GM18909 (cell line): Measurements from ENCODE around the gene ASTN2.

Experiments
- ATAC-seq: cut with Tn5 transposase; IDR thresholded peaks from one replicate; pipeline ENCODE4 v1.9.1; 2021; ENCODE audit warnings: mild to moderate bottlenecking; ENCODE audit not compliant: unreplicated experiment, poor library complexity

The ASTN2 gene

GRCh38 chr9:117043159-117043558 is 371.7 kb downstream of the ASTN2 start:
- no peak for ATAC-seq

DNA sequence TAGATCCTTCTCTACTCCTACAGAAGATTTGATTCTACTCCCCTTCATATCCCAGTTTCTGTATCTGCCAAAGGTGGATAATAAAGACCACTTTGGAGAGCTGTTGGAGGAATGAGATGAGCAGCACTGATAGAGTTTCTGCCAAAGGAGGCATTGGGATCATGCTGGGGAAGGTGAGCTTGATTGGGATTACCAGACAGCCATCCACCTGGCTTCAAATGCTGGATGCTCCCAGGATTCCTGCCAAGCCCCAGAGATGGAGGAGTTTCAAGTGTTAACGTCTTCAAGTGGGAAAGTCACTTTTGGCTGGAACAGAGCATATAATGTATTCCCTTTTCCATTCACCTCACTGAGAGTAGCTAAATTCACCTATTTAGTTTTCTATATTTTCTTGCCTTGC is 379.3 kb downstream of the ASTN2 start:
- no peak for ATAC-seq

DNA sequence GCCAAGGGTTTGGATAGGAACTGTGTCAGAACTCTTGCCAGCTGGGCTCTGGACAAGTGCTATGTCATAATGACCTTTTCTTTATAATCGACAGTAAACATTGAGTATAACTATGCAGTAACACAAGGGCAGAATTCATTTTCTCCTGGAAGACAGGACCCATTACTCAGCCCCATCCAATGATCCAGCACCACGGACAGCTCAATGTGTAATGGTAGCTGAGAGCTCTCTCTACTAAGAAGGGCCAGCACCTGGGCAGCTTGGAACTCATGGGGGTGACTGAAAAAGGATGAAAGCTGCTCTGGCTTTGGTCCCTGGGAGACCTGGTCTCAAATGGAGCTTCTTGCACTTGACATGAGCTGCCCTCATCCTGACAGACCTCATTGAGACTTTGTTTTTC is 380.0 kb downstream of the ASTN2 start:
- ATAC-seq = no peak

- no peak for ATAC-seq
These were observed 384.5 kb downstream of the ASTN2 start for GRCh38 chr9:117030254-117030768.

DNA sequence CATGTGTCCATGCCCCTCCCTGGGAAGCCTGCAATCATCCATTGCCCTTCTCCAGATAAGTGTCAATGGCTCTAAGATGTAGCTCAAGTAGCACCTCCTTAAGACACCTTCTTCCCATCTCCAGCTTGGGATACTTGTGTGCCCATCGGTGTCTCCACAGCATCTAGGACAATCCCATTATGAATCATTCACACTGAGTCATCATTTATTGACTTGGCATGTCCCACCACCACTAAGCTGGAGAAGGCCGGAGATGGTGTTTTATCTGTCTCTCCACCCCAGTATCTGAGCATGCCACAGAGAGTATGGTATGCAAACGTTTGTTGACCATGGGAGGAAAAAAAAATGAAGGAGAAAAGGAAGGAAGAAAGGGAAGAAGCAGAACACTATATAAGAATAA is 385.5 kb downstream of the ASTN2 start:
- ATAC-seq = no peak

GRCh38 chr9:117028103-117028858 is 386.6 kb downstream of the ASTN2 start:
- no peak for ATAC-seq

DNA sequence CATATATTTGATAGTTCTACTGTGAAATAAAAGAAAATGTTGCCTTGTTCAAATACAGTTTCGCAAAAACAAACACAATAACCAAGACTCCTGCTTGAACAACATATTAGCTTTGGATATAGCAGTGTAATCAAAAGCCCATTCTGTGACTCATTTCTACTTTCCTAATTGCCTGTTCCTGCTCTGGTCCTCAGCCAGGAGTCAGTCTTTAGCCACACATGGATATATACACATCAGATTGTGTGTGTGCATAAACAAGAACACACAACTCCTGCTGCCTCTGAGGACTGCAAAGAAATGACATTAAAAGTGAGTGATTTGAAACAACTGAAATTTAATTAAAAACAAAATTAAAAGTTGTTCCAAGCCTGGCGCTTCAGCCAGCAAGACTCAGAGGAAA is 393.0 kb downstream of the ASTN2 start:
- no peak for ATAC-seq

DNA sequence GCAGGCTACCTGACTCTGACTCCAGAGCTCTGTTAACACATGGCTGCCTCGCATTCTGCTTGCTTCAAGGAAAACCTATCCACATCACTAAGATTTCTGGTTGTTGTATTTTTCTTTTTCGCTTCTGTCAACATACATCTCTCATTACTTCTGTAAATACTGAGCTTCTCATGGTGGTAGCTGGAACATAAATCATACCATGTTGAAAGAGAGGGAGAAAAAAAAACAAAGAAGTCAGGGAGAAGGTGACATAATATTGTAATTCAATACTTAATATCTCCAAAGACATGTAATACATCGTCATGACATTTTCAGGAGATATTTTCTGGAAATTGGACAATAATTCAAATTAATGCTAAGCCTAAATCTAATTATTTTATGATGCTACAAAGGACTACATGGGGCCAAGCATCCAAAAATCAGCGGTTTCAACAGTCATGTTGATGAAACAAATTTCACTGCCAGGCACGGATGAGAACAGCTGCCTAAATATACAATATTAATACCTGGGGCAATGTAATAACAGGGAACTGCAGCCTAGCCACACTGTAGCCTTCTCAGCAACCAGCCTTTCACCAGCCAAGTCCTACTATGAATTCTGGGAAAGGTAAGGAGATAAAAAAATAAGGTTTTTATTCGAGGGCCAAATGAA is 395.8 kb downstream of the ASTN2 start:
- ATAC-seq = no peak

- ATAC-seq = no peak
These were observed 397.4 kb downstream of the ASTN2 start for GRCh38 chr9:117017414-117017985.

GRCh38 chr9:117014061-117014460 is 400.8 kb downstream of the ASTN2 start:
- ATAC-seq = no peak

GRCh38 chr9:117013440-117013995 is 401.3 kb downstream of the ASTN2 start:
- ATAC-seq = no peak

- ATAC-seq = no peak
These were observed 404.8 kb downstream of the ASTN2 start for GRCh38 chr9:117010061-117010460.

GRCh38 chr9:117008876-117009275 is 406.0 kb downstream of the ASTN2 start:
- no peak for ATAC-seq

- no peak for ATAC-seq
These were observed 406.4 kb downstream of the ASTN2 start for GRCh38 chr9:117008461-117008860.

DNA sequence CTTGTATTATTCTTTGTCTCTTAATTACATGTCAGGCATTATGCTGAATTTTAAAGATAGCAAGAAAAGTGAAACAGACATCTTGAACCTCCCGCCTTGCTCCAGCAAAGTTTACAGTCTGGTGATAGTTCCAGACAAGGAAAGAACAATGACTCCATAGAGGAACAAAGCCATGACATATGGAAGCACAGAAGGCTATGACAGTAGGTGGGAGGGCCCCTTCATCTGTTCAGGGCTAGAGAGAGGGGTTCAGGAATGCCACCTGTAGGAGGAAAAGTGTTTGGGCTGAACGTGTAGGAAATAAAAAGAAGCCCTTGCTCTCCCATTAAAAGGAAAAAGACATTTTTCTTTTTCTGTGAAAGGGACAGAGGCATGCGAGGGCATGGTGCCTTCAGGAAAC is 412.2 kb downstream of the ASTN2 start:
- ATAC-seq = no peak

- no peak for ATAC-seq
These were observed 414.0 kb downstream of the ASTN2 start for GRCh38 chr9:117000834-117001233.

DNA sequence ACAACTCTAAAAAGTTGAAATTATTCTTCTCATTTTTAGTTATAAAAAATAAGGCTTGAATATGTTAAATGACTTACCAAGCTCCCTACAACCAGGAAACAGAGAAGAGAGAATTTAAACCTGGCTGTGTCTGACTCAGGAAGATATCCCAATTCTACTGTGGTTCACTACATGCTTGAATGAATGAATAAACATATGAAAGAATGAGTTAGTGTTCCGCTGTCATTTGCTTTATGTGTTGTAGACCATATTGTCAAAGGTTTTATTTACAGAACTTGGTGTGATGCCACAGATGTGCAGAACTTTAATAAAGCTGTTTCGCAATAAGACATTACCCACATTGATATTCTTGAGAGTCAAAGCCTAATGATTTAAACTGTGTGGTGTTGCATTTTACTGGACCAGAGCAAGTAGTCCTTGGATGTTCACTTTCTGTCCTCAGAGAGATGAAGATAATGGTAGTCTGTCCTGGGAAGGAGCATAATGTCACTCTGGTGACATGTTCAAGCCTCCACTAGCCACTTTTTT is 414.6 kb downstream of the ASTN2 start:
- ATAC-seq = no peak

DNA sequence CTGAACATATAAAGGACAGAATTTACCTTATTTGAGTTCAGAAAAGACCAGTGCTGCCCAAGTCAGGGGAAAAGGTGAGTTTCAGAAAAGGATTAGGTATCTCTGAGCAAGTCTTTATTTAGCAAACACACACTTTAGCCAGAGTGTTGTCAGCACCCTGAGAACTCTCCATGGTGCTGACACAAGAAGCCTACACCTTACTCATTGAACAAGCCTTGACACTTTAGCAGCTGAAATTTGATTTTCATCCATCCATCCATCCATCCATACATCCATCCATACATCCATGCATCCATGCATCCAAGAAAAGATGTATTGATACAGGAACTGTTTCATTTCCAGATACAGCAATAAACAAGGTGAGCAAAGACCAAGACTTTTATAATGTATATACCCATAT is 416.6 kb downstream of the ASTN2 start:
- no peak for ATAC-seq

DNA sequence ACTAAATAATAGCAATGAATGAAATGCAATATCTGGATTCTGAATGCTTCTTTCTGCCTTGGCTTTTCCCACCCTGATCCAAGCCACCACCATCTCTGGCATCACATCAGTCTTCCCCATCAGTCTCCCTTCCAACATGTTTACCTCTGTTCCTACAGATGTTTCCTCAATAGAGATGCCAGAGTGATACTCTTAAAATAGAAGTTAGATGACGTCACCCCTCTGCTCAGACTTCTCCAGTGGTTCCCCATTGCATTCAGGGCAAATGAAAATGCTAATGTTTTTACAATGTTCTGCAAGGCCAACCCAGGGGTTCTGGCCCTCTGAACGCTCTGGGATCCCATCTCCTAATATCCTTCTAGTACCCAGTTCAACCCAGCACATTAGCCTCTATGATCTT is 422.0 kb downstream of the ASTN2 start:
- no peak for ATAC-seq

- no peak for ATAC-seq
These were observed 423.8 kb downstream of the ASTN2 start for GRCh38 chr9:116991051-116991450.

DNA sequence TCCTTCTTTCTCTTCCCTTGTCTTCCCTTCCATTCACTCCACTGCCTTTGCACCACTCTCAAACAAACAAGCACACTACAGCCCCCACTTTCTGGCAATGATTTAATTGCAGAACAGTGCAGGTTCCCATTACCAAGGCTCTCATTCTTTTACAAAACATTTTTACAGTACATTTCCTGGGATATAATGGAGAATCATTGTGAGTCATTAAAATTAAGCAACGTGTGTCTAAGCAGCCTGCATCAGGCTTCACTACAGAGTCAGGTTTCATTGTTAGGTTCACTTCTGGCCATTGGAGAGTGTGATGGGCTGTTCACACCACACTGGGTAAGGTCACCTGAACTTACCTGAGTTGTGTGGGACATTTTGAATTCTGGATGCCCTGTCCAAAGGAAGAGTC is 424.3 kb downstream of the ASTN2 start:
- no peak for ATAC-seq
